ENCODE data around the gene RASL11A.
"Not testable (repeated sequence)": the region's sequence is repeated elsewhere in the genome, so short reads cannot be mapped to it uniquely, and the experiment has no call there.

GRCh38 chr13:27300406-27300805 lies 29.8 kb downstream of the RASL11A start:
- TF ChIP-seq, protein P1, sequence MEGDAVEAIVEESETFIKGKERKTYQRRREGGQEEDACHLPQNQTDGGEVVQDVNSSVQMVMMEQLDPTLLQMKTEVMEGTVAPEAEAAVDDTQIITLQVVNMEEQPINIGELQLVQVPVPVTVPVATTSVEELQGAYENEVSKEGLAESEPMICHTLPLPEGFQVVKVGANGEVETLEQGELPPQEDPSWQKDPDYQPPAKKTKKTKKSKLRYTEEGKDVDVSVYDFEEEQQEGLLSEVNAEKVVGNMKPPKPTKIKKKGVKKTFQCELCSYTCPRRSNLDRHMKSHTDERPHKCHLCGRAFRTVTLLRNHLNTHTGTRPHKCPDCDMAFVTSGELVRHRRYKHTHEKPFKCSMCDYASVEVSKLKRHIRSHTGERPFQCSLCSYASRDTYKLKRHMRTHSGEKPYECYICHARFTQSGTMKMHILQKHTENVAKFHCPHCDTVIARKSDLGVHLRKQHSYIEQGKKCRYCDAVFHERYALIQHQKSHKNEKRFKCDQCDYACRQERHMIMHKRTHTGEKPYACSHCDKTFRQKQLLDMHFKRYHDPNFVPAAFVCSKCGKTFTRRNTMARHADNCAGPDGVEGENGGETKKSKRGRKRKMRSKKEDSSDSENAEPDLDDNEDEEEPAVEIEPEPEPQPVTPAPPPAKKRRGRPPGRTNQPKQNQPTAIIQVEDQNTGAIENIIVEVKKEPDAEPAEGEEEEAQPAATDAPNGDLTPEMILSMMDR (conservative IDR thresholded peaks at IDR 0.05 in 1 of 2, IDR thresholded peaks at IDR 0.05 in 1 of 2; ENCODE audit: extremely low read depth in 1 of 2, insufficient read depth in 1 of 2, low read depth in 1 of 2, low read length in 2 of 2) = not testable (repeated sequence)
- not testable (repeated sequence) for TF ChIP-seq EZH2 (IDR thresholded peaks at IDR 0.05; ENCODE audit: borderline replicate concordance, low read length)
